Measurements from ENCODE around the gene TMEM51. TPM values are rescaled to one million over a fixed set of nuclear protein-coding genes. Genes with fewer than 3 reads are reported as not detected.
A peak's percentile ranks its signal among the peaks of the same experiment; 100 is the strongest.

TMEM51 gene
- total and polyA plus RNA-seq, 9 of the 15 experiments (the other 6 are each of a cell fraction or from before 2014, with no cell fraction given) = 0.06 to 1.4 (median 0.58) TPM

DNA sequence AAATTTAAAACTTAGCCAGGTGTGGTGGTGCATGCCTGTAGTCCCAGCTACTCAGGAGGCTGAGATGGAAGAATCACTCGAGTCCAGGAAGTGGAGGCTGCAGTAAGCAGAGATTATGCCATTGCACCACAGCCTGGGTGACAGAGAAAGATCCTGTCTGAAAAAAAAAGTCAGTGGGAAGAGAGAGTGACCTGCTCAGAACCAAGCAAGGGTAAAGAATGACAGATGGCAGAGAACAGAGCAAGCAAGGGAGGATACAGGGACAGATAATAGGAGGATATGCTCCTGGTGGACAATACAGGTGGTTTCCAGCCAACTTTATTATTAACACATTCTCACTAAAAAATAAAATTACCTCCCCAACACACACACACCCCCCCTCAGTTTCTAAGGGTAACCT is 4.6 kb upstream of the TMEM51 start:
- FAIRE-seq (no peak), ATAC-seq (no peak), DNase-seq (ENCODE audit: extremely low read depth in 1 of 4, low spot score in 3 of 4) (no peak)
- Histone ChIP-seq H3K4me1 (replicated peaks in 1 of 2; ENCODE audit: control insufficient read depth in 2 of 2, insufficient read depth in 2 of 2, low read length in 2 of 2) (peaks cover 6 to 16% of the 10 kb centered on the region in 2 experiments), H4K20me1 (replicated peaks; ENCODE audit: control insufficient read depth, insufficient read depth, low read length) (no peaks in the 10 kb centered on the region), H3K9me3 (replicated peaks; ENCODE audit: control insufficient read depth, insufficient read depth, low read depth, low read length) (no peaks in the 10 kb centered on the region), H3K79me2 (ENCODE audit: control insufficient read depth, insufficient read depth, low read length) (no peaks in the 10 kb centered on the region), H3K36me3 (ENCODE audit: control insufficient read depth, insufficient read depth, low read length) (no peaks in the 10 kb centered on the region), H3K4me2 (ENCODE audit: insufficient read depth, low read length) (no peak overlapping the region), H3K9ac (ENCODE audit: insufficient read depth in 1 of 2, low read depth in 2 of 2, low read length in 2 of 2) (no peak overlapping the region), H3K27me3 (ENCODE audit: control insufficient read depth in 2 of 2, insufficient read depth in 2 of 2, low read length in 2 of 2) (peaks cover 21 to 75% of the 10 kb centered on the region in 2 experiments), H2AFZ (ENCODE audit: low read depth, low read length) (no peak overlapping the region), H3K9me1 (ENCODE audit: control insufficient read depth, insufficient read depth, low read length) (no peaks in the 10 kb centered on the region), H3K4me3 (no peak overlapping the region), H3K27ac (ENCODE audit: extremely low read depth, low read depth, low read length) (no peak overlapping the region)
- ChIA-PET POLR2A (no interaction called here), CTCF (ENCODE audit: low intra/inter-chr PET ratio) (no interaction called here)
- WGBS (ENCODE audit: insufficient coverage, low coverage, missing lambda C conversion rate) = 0% methylated on average over 1 of the region's 1 CpG
- in situ Hi-C loops (cut with MboI) (no loop called here), intact Hi-C loops (cut with micrococcal nuclease) (no loop called here)
- no TSS peak for BruUV-seq (replicated peaks)
- TF ChIP-seq POLR3A (IDR thresholded peaks at IDR 0.05; ENCODE audit: borderline replicate concordance, extremely low read depth, insufficient read depth, insufficient read length) = no peak
- no peak for TF ChIP-seq POLR2AphosphoS2 (IDR thresholded peaks at IDR 0.05; ENCODE audit: low read length)
- no peak for TF ChIP-seq BRF1 (IDR thresholded peaks at IDR 0.05; ENCODE audit: borderline replicate concordance, extremely low read depth, insufficient read length)

DNA sequence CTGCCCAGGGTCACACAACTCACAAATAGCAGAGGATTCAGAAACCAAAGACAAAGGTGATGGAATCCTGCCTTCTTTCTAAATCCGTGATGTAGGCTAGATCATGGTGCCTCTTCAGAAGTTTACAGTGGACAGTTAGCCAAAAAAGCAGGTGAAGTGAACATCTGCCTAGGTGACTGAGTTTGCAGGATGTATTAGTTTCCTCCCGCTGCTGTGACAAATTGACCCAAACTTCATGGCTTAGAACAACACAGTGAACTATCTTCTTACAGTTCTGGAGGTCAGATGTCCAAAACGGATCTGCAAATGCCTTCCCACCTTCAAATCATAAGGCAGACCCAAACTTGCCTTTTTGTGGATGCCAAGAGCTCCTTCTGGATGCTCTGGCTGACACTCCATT is 3.2 kb upstream of the TMEM51 start:
- no peak for FAIRE-seq
- BruUV-seq (replicated peaks) = no TSS peak
- H3K4me1 ChIP-seq (replicated peaks in 1 of 2; ENCODE audit: control insufficient read depth in 2 of 2, insufficient read depth in 2 of 2, low read length in 2 of 2) = peaks cover 6 to 26% of the 10 kb centered on the region in 2 experiments

More for the DNA sequence above, 3.2 kb upstream of the TMEM51 start:
- H3K79me2 ChIP-seq (ENCODE audit: control insufficient read depth, insufficient read depth, low read length) = no peaks in the 10 kb centered on the region
- no peak overlapping the region for H3K4me3 ChIP-seq
- TF ChIP-seq ZNF12 (CRISPR knock-in tag; IDR thresholded peaks at IDR 0.05) (peak; percentile 95), MTF1 (CRISPR knock-in tag; IDR thresholded peaks at IDR 0.05; ENCODE audit: borderline replicate concordance) (no peak)
- TF ChIP-seq, protein P1, sequence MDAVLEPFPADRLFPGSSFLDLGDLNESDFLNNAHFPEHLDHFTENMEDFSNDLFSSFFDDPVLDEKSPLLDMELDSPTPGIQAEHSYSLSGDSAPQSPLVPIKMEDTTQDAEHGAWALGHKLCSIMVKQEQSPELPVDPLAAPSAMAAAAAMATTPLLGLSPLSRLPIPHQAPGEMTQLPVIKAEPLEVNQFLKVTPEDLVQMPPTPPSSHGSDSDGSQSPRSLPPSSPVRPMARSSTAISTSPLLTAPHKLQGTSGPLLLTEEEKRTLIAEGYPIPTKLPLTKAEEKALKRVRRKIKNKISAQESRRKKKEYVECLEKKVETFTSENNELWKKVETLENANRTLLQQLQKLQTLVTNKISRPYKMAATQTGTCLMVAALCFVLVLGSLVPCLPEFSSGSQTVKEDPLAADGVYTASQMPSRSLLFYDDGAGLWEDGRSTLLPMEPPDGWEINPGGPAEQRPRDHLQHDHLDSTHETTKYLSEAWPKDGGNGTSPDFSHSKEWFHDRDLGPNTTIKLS (IDR thresholded peaks at IDR 0.05; ENCODE audit: borderline replicate concordance, low read depth) = no peak
- TF ChIP-seq, protein P2, sequence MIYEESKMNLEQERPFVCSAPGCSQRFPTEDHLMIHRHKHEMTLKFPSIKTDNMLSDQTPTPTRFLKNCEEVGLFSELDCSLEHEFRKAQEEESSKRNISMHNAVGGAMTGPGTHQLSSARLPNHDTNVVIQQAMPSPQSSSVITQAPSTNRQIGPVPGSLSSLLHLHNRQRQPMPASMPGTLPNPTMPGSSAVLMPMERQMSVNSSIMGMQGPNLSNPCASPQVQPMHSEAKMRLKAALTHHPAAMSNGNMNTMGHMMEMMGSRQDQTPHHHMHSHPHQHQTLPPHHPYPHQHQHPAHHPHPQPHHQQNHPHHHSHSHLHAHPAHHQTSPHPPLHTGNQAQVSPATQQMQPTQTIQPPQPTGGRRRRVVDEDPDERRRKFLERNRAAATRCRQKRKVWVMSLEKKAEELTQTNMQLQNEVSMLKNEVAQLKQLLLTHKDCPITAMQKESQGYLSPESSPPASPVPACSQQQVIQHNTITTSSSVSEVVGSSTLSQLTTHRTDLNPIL (CRISPR knock-in tag; IDR thresholded peaks at IDR 0.05) = no peak
- POLR2A ChIA-PET = interaction anchor here (0.8 kb wide), 1 partner anchor 22 kb away, joined by 3 read pairs; no protein-coding TSS in a partner anchor
- no peak overlapping the region for H3K4me2 ChIP-seq (ENCODE audit: insufficient read depth, low read length)
- no peaks in the 10 kb centered on the region for H3K9me3 ChIP-seq (replicated peaks; ENCODE audit: control insufficient read depth, insufficient read depth, low read depth, low read length)
- ATAC-seq (no peak), DNase-seq (ENCODE audit: extremely low read depth in 1 of 4, low spot score in 3 of 4) (no peak)
- no peak overlapping the region for H2AFZ ChIP-seq (ENCODE audit: low read depth, low read length)
- H3K27ac ChIP-seq (ENCODE audit: extremely low read depth, low read depth, low read length) = no peak overlapping the region
- H3K9me1 ChIP-seq (ENCODE audit: control insufficient read depth, insufficient read depth, low read length) = no peaks in the 10 kb centered on the region
- CTCF ChIA-PET (ENCODE audit: low intra/inter-chr PET ratio) = no interaction called here
- H4K20me1 ChIP-seq (replicated peaks; ENCODE audit: control insufficient read depth, insufficient read depth, low read length) = no peaks in the 10 kb centered on the region
- in situ Hi-C loops (cut with MboI) (loop anchor here (5.0 kb wide), 2 partner anchors 107 to 282 kb away; no protein-coding TSS in a partner anchor), intact Hi-C loops (cut with micrococcal nuclease) (loop anchor here (10.0 kb wide), 1 partner anchor 284 kb away; the partner anchor contains the start of gene CTRC)
- H3K27me3 ChIP-seq (ENCODE audit: control insufficient read depth in 2 of 2, insufficient read depth in 2 of 2, low read length in 2 of 2) = peaks cover 26 to 79% of the 10 kb centered on the region in 2 experiments
- 0% methylated on average over 3 of the region's 3 CpGs for WGBS (ENCODE audit: insufficient coverage, low coverage, missing lambda C conversion rate)
- no peak overlapping the region for H3K9ac ChIP-seq (ENCODE audit: insufficient read depth in 1 of 2, low read depth in 2 of 2, low read length in 2 of 2)
- H3K36me3 ChIP-seq (ENCODE audit: control insufficient read depth, insufficient read depth, low read length) = no peaks in the 10 kb centered on the region
